GM18520 (cell line): ENCODE measurements around the gene PTGS1.
"Not testable (repeated sequence)": the region's sequence is repeated elsewhere in the genome, so short reads cannot be mapped to it uniquely, and the experiment has no call there.

Experiments
- ATAC-seq: cut with Tn5 transposase; IDR thresholded peaks from one replicate; pipeline ENCODE4 v1.9.1; 2021; ENCODE audit not compliant: unreplicated experiment

PTGS1 gene

DNA sequence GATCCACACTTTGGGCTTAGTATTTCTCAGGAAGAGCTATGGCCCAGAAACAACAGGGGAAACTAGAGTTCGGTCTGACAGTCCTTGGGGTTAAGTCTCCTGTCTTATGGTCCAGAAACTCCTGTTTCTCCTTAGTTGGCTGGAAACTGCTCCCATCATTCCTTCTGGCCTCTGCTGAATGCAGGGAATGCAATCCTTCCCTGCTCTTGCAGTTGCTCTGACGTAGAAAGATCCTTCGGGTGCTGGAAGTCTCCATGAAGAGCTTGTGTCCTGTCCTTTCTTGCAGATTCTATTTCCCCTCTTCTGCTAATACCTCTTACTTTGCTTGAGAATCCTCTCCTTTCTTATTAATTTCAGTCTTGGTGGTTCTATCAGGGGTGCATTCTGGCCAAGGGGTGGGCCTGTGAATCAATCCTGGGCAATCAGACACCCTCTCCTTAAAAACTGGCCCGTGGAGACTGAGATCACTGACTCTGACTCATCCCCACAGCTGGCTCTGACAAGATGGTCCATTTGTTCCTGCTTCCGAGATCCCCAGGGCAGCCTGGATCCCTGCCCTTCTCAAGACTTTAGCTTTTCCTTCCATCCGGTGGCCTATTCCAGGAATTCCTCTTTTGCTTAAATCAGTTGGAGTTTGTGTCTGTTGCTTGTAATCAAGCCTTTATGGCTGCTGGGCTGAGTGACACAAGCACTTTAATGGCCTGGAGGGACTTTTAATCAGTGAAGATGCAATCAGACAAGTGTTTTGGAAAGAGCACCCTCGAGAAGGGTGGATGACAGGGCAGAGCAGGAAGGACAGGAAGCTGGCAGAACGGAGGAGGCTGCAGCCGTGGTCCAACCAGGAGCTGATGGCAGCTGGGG lies 23.7 kb downstream of the PTGS1 start:
- no peak for ATAC-seq

GRCh38 chr9:122396614-122397148 lies 25.9 kb downstream of the PTGS1 start:
- no peak for ATAC-seq

DNA sequence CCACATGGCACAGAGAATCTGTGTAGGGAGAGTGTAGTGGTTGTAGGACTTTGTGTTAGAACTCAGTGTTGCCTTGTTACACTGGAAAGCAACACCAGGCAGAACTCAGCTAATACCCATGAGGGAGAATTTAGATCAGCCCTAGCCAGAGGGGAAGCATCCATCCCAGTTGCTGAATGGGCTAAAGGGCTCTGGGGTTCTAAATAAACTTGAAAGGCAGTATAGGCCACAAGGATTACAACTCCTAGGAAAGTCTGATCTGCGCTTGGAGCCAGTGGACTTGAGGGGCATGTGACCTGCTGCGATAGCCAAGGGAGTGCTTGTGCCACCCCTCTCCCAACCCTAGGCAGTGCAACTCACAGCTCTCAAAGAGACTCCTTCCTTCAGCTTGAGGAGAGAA lies 26.9 kb downstream of the PTGS1 start:
- no peak for ATAC-seq

- ATAC-seq: no peak
Observed at GRCh38 chr9:122398371-122398924, 27.6 kb downstream of the PTGS1 start.

- no peak for ATAC-seq
Observed at GRCh38 chr9:122401896-122402295, 31.1 kb downstream of the PTGS1 start.

GRCh38 chr9:122402403-122402871 lies 31.6 kb downstream of the PTGS1 start:
- no peak for ATAC-seq

DNA sequence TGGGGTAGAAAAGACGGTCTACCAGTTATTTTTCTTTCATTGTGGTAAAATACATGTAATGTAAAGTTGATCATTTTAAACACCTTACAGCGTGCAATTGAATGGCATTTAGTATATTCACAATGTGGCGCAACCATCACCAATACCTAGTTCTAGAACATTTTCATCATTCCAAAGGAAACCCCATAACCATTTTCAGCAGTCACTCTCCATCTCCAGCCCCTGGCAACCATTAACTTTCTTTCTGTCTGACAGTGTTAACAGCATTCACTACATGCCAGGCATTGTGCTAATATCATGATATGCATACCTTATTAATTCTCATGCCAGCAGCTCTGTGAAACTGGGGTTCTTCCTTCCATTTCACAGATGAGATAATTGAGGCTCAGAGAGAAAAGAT lies 32.0 kb downstream of the PTGS1 start:
- ATAC-seq: no peak

DNA sequence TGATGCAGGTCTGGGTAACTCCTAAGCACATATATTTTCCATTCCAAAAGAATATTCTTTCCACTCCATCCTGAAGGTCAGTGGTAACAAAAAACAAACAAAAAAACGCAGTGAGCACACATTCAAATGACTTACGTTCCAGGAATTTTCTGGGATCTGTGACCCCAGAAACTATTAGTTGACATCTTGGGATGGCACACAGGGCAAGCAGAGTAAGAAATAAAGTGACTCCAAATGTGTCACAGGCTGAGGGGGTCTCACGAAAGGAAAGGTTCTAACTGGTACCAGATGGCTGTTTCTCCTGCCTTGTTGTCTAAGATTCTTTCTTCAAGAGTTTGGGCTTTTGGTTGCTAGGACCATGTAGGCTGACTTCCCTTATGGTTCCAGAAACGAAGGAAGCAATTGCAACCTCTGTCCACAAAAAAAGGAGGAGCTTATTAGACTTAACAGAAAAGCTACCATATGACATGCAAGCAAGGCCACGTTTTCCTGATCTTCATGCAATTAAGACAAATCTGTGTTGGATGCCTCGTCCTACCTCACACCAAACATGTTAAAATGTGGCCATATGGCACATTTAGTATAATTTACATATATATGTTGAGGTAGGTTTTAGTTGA lies 32.7 kb downstream of the PTGS1 start:
- no peak for ATAC-seq

DNA sequence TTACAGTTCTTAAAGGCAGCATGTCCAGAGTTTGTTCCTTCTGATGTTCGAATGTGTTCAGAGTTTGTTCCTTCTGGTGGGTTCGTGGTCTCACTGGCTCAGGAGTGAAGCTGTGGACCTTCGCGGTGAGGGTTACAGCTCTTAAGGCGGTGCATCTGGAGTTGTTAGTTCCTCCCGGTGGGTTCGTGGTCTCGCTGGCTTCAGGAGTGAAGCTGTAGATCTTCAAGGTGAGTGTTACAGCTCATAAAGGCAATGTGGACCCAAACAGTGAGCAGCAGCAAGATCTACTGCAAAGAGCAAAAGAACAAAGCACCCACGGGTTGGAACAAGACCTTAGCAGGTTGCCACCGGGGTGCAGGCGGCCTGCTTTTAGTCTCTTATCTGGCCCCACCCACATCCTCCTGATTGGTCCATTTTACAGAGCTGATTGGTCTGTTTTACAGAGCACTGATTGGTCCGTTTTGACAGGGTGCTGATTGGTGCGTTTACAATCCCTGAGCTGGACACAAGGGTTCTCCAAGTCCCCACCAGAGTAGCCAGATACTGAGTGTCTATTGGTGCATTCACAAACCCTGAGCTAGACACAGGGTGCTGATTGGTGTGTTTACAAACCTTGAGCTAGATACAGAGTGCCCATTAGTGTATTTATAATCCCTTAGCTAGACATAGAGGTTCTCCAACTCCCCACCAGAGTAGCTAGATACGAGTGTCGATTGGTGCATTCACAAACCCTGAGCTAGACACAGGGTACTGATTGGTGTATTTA lies 34.7 kb downstream of the PTGS1 start:
- ATAC-seq: not testable (repeated sequence)

DNA sequence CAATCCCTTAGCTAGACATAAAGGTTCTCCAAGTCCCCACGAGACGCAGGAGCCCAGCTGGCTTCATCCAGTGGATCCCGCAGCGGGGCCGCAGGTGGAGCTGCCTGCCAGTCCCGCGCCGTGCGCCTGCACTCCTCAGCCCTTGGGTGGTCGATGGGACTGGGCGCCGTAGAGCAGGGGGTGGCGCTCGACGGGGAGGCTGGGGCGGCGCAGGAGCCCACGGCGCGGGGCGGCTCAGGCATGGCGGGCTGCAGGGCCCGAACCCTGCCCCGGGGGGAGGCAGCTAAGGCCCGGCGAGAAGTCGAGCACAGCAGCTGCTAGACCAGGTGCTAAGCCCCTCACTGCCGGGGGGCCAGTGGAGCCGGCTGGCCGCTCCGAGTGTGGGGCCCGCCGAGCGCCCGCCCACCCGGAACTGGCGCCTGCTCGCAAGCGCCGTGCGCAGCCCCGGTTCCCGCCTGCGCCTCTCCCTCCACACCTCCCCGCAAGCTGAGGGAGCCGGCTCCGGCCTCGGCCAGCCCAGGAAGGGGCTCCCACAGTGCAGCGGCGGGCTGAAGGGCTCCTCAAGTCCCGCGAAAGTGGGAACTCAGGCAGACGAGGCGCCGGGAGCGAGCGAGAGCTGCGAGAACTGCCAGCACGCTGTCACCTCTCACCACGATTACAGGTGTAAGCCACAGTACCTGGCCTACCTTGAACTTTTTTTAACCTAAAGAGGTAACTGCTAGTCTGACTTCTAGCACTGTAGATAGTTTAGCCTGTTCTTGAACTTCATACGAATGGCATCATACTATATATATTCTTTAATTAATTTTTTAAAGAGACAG lies 35.5 kb downstream of the PTGS1 start:
- no peak for ATAC-seq

DNA sequence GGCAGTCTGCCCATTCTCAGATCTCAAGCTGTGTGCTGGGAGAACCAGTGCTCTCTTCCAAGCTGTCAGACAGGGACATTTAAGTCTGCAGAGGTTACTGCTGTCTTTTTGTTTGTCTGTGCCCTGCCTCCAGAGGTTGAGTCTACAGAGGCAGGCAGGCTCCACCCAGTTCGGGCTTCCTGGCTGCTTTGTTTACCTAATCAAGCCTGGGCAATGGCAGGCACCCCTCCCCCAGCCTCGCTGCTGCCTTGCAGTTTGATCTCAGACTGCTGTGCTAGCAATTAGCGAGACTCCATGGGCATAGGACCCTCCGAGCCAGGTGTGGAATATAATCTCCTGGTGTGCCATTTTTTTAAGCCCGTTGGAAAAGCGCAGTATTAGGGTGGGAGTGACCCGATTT lies 43.3 kb downstream of the PTGS1 start:
- ATAC-seq: not testable (repeated sequence)

DNA sequence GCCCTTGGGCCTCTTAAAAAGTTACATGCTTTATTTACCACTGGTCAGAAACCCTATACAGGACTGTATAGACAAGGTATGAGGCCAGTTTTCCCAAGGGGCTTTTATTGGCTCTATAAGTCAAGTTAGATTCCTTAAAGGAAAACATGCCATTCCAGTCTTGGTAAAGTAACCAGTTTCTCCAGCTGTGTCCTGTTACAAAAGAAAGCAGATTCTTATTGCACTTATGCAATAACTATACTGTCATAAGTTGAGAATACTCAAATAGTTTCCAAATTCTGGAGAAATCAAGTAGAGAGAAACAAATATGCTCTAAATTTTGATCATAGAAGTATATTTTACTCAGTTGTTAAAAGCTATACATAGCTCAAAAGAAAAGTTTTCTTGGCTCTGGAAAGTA lies 47.2 kb downstream of the PTGS1 start:
- ATAC-seq: no peak

DNA sequence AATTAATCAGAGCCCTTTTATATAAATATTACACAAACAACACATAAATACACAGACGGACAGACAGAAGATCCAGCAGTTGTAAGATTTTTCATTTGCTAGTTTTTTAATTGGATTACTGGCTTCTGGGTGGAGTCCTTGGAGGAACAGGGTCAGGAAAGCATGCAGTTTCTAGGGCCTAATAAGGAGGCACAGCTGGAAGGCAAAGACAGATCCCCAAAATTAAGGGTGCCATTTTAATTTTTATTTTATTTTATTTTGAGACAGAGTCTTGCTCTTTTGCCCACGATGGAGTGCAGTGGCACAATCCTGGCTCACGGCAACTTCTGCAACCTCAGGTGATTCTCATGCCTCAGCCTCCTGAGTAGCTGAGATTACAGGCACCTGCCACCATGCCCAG lies 49.5 kb downstream of the PTGS1 start:
- no peak for ATAC-seq

- no peak for ATAC-seq
Observed at GRCh38 chr9:122425087-122425486, 54.3 kb downstream of the PTGS1 start.

- ATAC-seq: no peak
Observed at GRCh38 chr9:122426723-122427122, 55.9 kb downstream of the PTGS1 start.

DNA sequence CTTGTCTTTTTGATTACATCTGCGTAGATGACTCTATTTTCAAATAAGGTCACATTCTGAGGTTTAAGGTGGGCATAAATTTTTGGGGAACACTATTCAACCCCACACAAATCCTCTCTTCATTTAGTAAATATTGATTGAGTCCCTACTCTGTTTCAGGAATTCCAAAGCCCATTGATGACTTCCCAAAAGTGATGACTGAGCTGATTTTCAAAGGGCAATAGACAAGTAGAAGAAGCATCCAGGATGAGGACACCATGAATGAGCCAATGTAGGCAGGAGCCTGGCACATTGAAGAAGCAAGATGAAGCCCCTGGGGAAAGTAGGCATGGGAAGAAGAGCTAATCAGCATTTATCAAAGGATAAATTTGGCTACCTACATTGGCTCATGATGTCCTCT lies 71.7 kb downstream of the PTGS1 start:
- no peak for ATAC-seq

GRCh38 chr9:122444041-122444733 lies 73.4 kb downstream of the PTGS1 start:
- ATAC-seq: no peak
